ENCODE data around the gene TAPT1. TPM values are rescaled to one million over a fixed set of nuclear protein-coding genes. Genes with fewer than 3 reads are reported as not detected.

Gene TAPT1
- total and polyA plus RNA-seq, 2 donors (not counting 3 experiments of a cell fraction or from before 2014, with no cell fraction given), result 6.9 to 17.5 TPM

DNA sequence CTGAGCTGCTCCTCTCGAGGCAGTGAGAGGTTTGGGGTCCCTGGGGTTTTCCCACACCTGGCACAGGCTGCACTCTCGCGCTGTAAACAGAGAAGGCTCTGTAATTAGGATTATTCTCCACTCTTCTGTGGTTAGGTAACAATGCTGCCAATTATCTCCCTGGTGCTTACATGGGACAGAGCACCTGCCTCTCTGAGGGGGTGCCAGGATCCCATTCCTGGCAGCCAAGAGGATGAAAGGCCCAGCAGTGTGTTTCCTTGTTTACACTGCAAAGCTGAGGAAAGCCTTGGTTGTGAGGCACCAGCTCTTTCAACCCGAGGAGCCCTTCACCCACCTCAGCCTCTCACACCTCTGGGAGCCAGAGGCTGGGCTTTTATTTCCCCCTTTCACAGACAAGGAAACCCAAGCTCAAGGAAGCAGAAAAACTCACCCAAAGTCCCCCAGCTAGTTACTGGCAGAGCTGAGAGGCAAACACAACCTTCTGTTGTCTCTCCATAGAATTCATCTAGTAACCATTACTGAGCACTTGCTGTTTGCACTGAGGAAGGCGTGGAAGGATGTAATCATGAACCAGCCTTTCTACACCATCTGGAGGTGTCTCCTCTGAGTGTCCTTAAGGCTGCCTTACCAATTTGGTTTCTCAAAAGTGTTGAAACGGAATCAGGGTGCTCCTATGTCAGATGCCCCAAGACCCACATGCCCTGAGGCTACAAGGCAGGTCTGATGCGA is 102.8 kb downstream of the TAPT1 start:
- Histone ChIP-seq H3K36me3 (ENCODE audit: control insufficient read depth in 2 of 2, extremely low read depth in 1 of 2, insufficient read depth in 2 of 2, low read length in 2 of 2) (no peaks in the 10 kb centered on the region), H3K9me3 (replicated peaks; ENCODE audit: control insufficient read depth, insufficient read depth, low read length) (no peaks in the 10 kb centered on the region), H3K4me1 (ENCODE audit: control insufficient read depth, extremely low read depth, insufficient read depth, low read length) (no peaks in the 10 kb centered on the region), H3K4me3 (replicated peaks in 1 of 3; ENCODE audit: insufficient read depth in 1 of 3, low read depth in 1 of 3, low read length in 3 of 3) (no peak overlapping the region), H3K9ac (replicated peaks; ENCODE audit: extremely low read depth, insufficient read depth, low read length) (no peak overlapping the region), H3K4me2 (ENCODE audit: insufficient read depth, low read length) (no peak overlapping the region), H2AFZ (ENCODE audit: low read depth, low read length) (no peak overlapping the region), H3K79me2 (ENCODE audit: control insufficient read depth, insufficient read depth, low read length) (no peaks in the 10 kb centered on the region), H3K9me1 (replicated peaks; ENCODE audit: control insufficient read depth, extremely low read depth, insufficient read depth, low read length) (no peaks in the 10 kb centered on the region), H3K27me3 (ENCODE audit: control insufficient read depth in 2 of 2, insufficient read depth in 2 of 2, low read length in 2 of 2) (peaks cover 0 to 6% of the 10 kb centered on the region in 2 experiments), H3K27ac (ENCODE audit: insufficient read depth, low read depth, low read length) (no peak overlapping the region), H4K20me1 (replicated peaks; ENCODE audit: control insufficient read depth, extremely low read depth, insufficient read depth, low read length) (no peaks in the 10 kb centered on the region)
- TF ChIP-seq MYC (IDR thresholded peaks at IDR 0.05; ENCODE audit: low read depth, low read length), result no peak
- TF ChIP-seq, protein P1, sequence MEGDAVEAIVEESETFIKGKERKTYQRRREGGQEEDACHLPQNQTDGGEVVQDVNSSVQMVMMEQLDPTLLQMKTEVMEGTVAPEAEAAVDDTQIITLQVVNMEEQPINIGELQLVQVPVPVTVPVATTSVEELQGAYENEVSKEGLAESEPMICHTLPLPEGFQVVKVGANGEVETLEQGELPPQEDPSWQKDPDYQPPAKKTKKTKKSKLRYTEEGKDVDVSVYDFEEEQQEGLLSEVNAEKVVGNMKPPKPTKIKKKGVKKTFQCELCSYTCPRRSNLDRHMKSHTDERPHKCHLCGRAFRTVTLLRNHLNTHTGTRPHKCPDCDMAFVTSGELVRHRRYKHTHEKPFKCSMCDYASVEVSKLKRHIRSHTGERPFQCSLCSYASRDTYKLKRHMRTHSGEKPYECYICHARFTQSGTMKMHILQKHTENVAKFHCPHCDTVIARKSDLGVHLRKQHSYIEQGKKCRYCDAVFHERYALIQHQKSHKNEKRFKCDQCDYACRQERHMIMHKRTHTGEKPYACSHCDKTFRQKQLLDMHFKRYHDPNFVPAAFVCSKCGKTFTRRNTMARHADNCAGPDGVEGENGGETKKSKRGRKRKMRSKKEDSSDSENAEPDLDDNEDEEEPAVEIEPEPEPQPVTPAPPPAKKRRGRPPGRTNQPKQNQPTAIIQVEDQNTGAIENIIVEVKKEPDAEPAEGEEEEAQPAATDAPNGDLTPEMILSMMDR (IDR thresholded peaks at IDR 0.05; ENCODE audit: extremely low read depth in 1 of 2, insufficient read depth in 1 of 2, low read depth in 1 of 2, low read length in 2 of 2), result no peak
- no peak for TF ChIP-seq EZH2 (IDR thresholded peaks at IDR 0.05; ENCODE audit: borderline replicate concordance, low read depth, low read length, severe bottlenecking)
- no peak for TF ChIP-seq JUN (IDR thresholded peaks at IDR 0.05; ENCODE audit: borderline replicate concordance, insufficient read depth, insufficient read length, low read depth)
- TF ChIP-seq, protein P2, sequence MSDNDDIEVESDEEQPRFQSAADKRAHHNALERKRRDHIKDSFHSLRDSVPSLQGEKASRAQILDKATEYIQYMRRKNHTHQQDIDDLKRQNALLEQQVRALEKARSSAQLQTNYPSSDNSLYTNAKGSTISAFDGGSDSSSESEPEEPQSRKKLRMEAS (IDR thresholded peaks at IDR 0.05; ENCODE audit: insufficient read depth, insufficient read length), result no peak
- FAIRE-seq, result no peak
- no TSS peak for BruUV-seq (replicated peaks)
- POLR2A ChIA-PET, result no interaction called here
- CTCF ChIA-PET, result no interaction called here
- dilution Hi-C loops (cut with MboI; ENCODE audit: extremely low pct_ligation_motif_present, low sequenced_read_pairs), result no loop called here
- DNase-seq (ENCODE audit: low read depth, low spot score), result no peak
- intact Hi-C loops (cut with micrococcal nuclease), result no loop called here
